Activated T-helper 1 cell treated with anti-CD3 and anti-CD28 coated beads, Interleukin-12 subunit alpha, Interleukin-12 subunit beta, Interleukin-2, Interleukin-4 antibody, amounts not matched to agents 30 ng/mL and 10 ng/mL and 1 ng/mL, durations not matched to agents 14 hours and 24 hours and 36 hours (primary cell): ENCODE measurements around the gene DIO2. TPM values are rescaled to one million over a fixed set of nuclear protein-coding genes. Genes with fewer than 3 reads are reported as not detected.

Experiments
- DNase-seq: peaks from one replicate; pipeline ENCODE4 v3.0.0; 2021; ENCODE audit warnings: low spot score
- H3K27ac Mint-ChIP-seq: one replicate; pipeline ENCODE4 v1.8.0; 2021; ENCODE audit warnings: mild to moderate bottlenecking, mixed read lengths
- H3K27me3 Mint-ChIP-seq: one replicate; pipeline ENCODE4 v1.8.0; 2022; ENCODE audit warnings: mild to moderate bottlenecking, moderate library complexity, mixed read lengths; ENCODE audit not compliant: insufficient read depth
- H3K36me3 Mint-ChIP-seq: one replicate; pipeline ENCODE4 v1.8.0; 2021; ENCODE audit warnings: low read depth, mixed read lengths
- H3K4me1 Mint-ChIP-seq: one replicate; pipeline ENCODE4 v1.8.0; 2021; ENCODE audit warnings: low read depth, mixed read lengths
- H3K4me3 Mint-ChIP-seq: one replicate; pipeline ENCODE4 v1.8.0; 2021; ENCODE audit warnings: mild to moderate bottlenecking, moderate library complexity, mixed read lengths
- H3K9me3 Mint-ChIP-seq: one replicate; pipeline ENCODE4 v1.8.0; 2021; ENCODE audit warnings: mixed read lengths
- intact Hi-C: fragments of 100-400 bp; cut with micrococcal nuclease; formaldehyde crosslinking; loops from one replicate; pipeline ENCODE4 v1.15.1; 2024
- total RNA-seq: library from RNA; stranded (reverse); gene quantifications from 2 replicates; pipeline ENCODE4 v1.2.3, GENCODE V29; 2022

DIO2 gene
- total RNA-seq, 1 donor from 2014 or later = not detected

DNA sequence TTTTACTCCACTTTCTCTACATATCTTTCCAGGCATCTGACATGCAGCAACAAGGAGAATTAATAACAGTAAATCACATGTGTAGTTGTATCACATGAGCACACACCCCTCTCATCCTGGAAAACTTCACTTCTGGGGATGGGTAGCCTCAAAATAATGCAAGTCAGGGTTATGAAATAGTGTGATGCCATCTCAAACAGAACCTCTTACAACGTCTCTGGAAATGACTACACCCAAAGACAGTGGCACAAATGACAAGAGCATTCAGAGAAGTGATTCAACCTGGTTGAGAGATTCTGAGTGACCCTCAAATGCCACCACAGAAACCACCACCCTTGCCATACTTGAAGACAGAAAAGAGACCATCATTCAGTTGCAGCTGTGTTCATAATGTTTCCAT lies 2.8 kb downstream of the DIO2 start:
- H3K4me1 Mint-ChIP-seq = no peaks in the 10 kb centered on the region
- no peaks in the 10 kb centered on the region for H3K27me3 Mint-ChIP-seq
- DNase-seq = no peak
- intact Hi-C loops = no loop called here
- no peak overlapping the region for H3K4me3 Mint-ChIP-seq
- H3K36me3 Mint-ChIP-seq = no peaks in the 10 kb centered on the region
- no peak overlapping the region for H3K27ac Mint-ChIP-seq
- no peaks in the 10 kb centered on the region for H3K9me3 Mint-ChIP-seq

DNA sequence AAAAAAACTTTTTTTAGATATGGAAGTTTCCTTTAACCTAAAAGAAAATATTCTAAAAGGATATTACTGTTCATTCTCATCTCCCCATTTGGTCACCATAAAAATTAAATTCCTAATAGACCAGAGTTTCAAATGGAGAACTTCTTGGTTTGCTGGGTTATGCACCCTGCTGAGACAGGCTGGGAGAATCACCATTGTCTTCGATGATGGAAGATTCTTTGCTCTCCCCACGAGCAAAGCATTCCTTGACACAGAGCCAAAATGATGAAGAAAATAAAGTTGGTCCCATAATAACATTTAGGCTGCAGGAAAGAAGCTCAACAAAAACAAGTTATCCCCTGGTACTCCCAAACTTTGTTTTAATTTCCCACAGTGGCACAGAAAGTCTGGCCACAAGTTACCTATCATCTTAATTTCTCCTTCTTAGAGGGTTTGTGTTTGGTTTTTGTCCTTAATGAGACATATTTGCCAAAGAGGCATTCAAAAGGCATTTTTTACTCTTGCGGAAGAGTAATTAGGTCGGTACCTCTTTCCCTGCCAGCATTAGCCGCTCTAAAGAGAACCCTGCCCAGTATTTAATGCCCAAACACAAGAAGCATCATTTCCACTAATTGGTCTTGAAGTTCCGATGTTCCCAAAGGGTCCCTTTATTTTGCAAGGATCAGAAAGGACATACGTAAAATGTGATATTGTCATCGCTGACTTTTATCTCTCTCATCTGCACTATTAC lies 4.8 kb downstream of the DIO2 start:
- no peak overlapping the region for H3K4me3 Mint-ChIP-seq
- H3K27ac Mint-ChIP-seq = no peak overlapping the region
- H3K27me3 Mint-ChIP-seq = no peaks in the 10 kb centered on the region
- H3K36me3 Mint-ChIP-seq = no peaks in the 10 kb centered on the region
- no peak for DNase-seq
- no peaks in the 10 kb centered on the region for H3K4me1 Mint-ChIP-seq
- intact Hi-C loops = no loop called here
- no peaks in the 10 kb centered on the region for H3K9me3 Mint-ChIP-seq

- H3K27ac Mint-ChIP-seq = no peak overlapping the region
- H3K27me3 Mint-ChIP-seq = no peaks in the 10 kb centered on the region
- no peaks in the 10 kb centered on the region for H3K36me3 Mint-ChIP-seq
- no peaks in the 10 kb centered on the region for H3K4me1 Mint-ChIP-seq
- no peak for DNase-seq
- H3K9me3 Mint-ChIP-seq = no peaks in the 10 kb centered on the region
- intact Hi-C loops = no loop called here
- H3K4me3 Mint-ChIP-seq = no peak overlapping the region
These were observed 8.3 kb downstream of the DIO2 start for GRCh38 chr14:80202888-80203562.

DNA sequence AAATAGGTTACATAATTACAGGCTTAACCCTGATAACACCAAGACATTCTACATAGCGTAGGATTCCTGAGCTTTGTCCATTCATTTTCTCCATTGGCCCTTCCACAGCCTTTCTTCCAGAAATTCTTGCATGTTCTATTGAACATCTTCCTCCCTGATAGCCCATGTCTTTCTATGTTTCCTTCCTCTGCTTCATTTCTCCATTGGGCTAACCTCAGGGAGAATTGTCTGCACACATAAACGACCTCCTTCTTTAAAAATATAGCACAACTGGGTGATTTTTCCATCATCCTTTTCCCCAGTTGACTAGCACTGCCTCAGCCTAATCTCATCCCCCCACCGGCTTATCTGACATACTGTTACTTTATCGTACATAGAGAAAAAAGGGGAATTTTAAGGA lies 11.2 kb downstream of the DIO2 start:
- H3K4me1 Mint-ChIP-seq = no peaks in the 10 kb centered on the region
- no peak for DNase-seq
- H3K4me3 Mint-ChIP-seq = no peak overlapping the region
- H3K27ac Mint-ChIP-seq = no peak overlapping the region
- intact Hi-C loops = no loop called here
- no peaks in the 10 kb centered on the region for H3K9me3 Mint-ChIP-seq
- H3K36me3 Mint-ChIP-seq = no peaks in the 10 kb centered on the region
- H3K27me3 Mint-ChIP-seq = no peaks in the 10 kb centered on the region

DNA sequence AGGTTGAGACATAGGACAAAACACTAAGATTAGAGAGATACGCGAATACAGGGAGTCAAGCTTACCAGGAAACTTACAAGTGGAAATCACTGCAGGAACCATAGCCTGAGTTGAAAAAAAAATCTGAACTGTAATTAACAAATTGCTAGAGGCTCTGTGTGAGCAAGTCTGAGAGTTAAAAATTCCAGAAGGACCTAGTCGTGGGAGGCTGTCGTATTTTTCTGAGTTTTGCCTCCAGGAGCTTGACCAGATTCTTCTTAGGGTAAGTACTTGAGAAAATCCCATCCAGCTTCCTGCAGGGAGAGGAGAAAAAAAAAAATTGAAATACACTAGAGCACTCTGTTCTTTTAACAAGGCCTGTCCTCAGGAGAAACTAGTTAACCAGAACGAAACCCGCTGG lies 22.7 kb downstream of the DIO2 start:
- intact Hi-C loops = no loop called here
- Mint-ChIP-seq H3K27ac (no peak overlapping the region), H3K27me3 (no peaks in the 10 kb centered on the region), H3K36me3 (no peaks in the 10 kb centered on the region), H3K4me3 (no peak overlapping the region), H3K4me1 (no peaks in the 10 kb centered on the region), H3K9me3 (no peaks in the 10 kb centered on the region)
- no peak for DNase-seq

DNA sequence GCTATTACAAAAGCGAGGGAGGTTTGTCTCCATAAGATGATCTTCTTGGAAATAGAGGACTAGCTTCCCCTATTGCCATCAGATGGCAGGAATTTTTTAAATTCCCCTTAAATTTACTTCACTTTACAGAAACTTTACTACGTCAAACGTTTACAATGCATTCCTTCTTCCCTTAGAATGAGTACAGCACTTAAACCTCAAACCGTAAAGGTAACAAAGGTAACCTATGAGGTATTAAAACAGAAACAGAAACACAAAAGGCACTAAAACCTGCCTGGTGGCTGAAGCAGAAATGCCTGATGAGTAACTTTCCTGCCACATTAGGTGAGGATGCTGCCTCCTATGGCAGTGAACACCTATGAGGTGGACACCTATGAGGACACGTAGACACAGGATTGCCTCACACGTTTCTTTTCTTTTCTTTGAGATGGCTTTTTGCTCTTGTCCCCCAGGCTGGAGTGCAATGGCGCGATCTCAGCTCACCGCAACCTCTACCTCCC lies 25.0 kb downstream of the DIO2 start:
- intact Hi-C loops = no loop called here
- Mint-ChIP-seq H3K27ac (no peak overlapping the region), H3K4me1 (no peaks in the 10 kb centered on the region), H3K9me3 (no peaks in the 10 kb centered on the region), H3K36me3 (no peaks in the 10 kb centered on the region), H3K27me3 (no peaks in the 10 kb centered on the region), H3K4me3 (no peak overlapping the region)
- DNase-seq = no peak

DNA sequence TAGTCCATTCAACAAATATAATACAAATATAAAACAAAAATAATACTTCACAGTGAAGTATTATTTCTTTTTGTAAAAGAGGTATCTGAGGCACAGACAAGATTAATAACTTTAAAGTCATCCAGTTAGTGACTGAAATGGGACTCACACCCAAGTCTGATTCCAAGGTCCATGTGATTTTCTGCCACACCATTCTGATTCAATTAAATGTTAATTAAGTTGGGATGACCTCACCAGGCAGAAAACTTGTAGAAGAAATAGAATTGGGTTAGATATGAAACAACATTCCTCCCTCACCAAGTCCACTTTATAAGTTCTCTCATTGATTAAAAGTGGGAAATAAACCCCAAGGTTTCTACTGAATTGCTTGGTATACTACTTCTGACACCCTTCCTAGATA lies 34.4 kb downstream of the DIO2 start:
- Mint-ChIP-seq H3K4me1 (no peaks in the 10 kb centered on the region), H3K27ac (no peak overlapping the region), H3K9me3 (no peaks in the 10 kb centered on the region), H3K36me3 (no peaks in the 10 kb centered on the region), H3K4me3 (no peak overlapping the region), H3K27me3 (no peaks in the 10 kb centered on the region)
- intact Hi-C loops = no loop called here
- no peak for DNase-seq

- Mint-ChIP-seq H3K36me3 (no peaks in the 10 kb centered on the region), H3K27ac (no peak overlapping the region), H3K4me3 (no peak overlapping the region), H3K9me3 (no peaks in the 10 kb centered on the region), H3K27me3 (no peaks in the 10 kb centered on the region), H3K4me1 (no peaks in the 10 kb centered on the region)
- DNase-seq = no peak
- intact Hi-C loops = no loop called here
These were observed 38.8 kb downstream of the DIO2 start for GRCh38 chr14:80172375-80173051.

DNA sequence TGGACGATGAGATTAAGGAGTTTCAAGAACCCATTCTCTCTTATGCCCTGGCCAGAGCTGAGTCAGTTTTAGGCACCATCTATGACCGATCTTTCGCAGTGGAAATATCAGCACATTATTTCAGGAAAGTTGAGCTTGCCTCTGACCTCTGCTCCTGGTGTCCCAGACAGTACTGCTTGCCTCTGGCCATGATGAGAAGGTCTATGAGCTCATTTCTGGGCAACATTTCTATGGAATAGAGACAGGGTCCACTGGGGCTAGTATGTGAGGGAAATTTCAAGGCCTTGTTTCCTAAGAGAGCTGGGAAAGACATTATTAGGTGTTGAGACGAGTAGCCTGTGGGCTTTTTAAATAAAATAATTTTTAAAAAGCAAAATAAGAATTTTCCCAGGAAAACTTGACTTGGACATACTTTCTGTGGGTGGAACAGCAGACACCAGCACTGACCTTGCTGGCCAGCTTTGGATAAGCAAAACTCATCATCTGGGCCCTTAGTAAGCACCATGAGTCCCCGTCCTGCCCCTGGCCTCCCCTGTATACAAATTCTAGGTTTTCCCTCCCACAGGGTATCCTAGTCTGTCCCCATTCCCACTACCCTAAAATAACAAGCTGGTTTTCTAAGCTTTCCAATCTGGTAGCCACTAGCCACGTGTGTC lies 43.4 kb downstream of the DIO2 start:
- Mint-ChIP-seq H3K4me3 (no peak overlapping the region), H3K36me3 (no peaks in the 10 kb centered on the region), H3K27ac (no peak overlapping the region), H3K27me3 (no peaks in the 10 kb centered on the region), H3K4me1 (no peaks in the 10 kb centered on the region), H3K9me3 (peaks cover 3% of the 10 kb centered on the region)
- intact Hi-C loops = no loop called here
- DNase-seq = no peak

DNA sequence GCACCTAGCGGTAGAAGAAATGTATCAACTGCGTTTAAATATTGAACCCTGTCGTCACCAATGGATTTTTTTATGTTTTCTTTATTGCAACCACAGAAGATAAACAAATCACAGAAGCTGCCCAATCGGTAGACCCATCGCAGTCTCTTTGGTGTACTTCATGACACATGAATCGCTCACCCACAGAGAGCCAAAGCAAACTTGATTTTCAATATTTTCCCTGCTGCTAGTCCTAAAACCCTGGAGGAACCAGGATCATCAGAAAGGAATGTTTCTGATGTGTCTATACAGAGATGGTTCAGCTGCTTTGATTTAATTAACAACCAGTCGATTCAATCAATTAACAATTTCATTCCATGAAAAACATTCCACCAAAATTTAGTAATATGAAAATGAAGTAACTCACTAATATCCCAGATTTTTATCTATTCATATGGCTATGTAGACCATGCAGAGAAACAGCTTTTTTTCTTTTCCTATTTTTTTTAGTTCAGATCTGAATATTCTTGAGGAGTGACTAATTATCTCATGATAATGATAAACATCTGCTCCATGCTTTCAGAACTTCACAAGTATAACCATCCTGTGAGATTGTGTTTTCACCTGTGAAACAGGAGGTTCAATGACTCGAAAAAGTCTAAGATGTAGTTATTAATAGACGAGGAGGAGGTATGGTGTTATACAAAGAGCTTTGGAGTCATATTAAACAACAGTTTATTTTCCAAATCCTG lies 46.1 kb downstream of the DIO2 start:
- Mint-ChIP-seq H3K27ac (no peak overlapping the region), H3K4me1 (no peaks in the 10 kb centered on the region), H3K27me3 (no peaks in the 10 kb centered on the region), H3K36me3 (no peaks in the 10 kb centered on the region), H3K4me3 (no peak overlapping the region), H3K9me3 (peaks cover 3% of the 10 kb centered on the region)
- intact Hi-C loops = no loop called here
- no peak for DNase-seq

DNA sequence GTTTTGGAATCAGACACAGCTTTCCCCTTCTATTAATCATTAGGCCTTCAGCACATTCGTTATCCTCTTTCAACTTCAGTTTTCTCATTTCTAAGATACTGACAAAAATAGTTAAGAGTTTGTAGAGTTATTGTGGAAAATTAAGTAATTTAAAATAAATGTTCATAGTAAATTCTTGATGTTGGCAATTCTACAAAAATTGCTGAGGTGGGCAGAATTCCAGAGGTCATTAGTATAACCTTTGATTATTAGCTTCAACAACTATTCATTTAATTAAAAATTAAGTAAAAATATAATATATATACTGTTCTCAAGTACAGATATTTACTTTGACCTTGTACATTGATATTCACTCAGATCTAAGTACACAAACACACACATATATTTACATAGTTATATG lies 58.5 kb downstream of the DIO2 start:
- H3K36me3 Mint-ChIP-seq = no peaks in the 10 kb centered on the region
- no peaks in the 10 kb centered on the region for H3K27me3 Mint-ChIP-seq
- DNase-seq = no peak
- no peaks in the 10 kb centered on the region for H3K9me3 Mint-ChIP-seq
- no peaks in the 10 kb centered on the region for H3K4me1 Mint-ChIP-seq
- H3K4me3 Mint-ChIP-seq = no peak overlapping the region
- intact Hi-C loops = no loop called here
- no peak overlapping the region for H3K27ac Mint-ChIP-seq

- no peaks in the 10 kb centered on the region for H3K9me3 Mint-ChIP-seq
- no peak overlapping the region for H3K27ac Mint-ChIP-seq
- no peaks in the 10 kb centered on the region for H3K36me3 Mint-ChIP-seq
- intact Hi-C loops = no loop called here
- H3K27me3 Mint-ChIP-seq = no peaks in the 10 kb centered on the region
- no peaks in the 10 kb centered on the region for H3K4me1 Mint-ChIP-seq
- DNase-seq = no peak
- H3K4me3 Mint-ChIP-seq = no peak overlapping the region
These were observed 59.1 kb downstream of the DIO2 start for GRCh38 chr14:80152166-80152565.
